ENCODE measurements around the gene SH3TC1.

The SH3TC1 gene

GRCh38 chr4:8200302-8200975, 1.3 kb downstream of the SH3TC1 start:
- no peak for DNase-seq (ENCODE audit: low spot score)

DNA sequence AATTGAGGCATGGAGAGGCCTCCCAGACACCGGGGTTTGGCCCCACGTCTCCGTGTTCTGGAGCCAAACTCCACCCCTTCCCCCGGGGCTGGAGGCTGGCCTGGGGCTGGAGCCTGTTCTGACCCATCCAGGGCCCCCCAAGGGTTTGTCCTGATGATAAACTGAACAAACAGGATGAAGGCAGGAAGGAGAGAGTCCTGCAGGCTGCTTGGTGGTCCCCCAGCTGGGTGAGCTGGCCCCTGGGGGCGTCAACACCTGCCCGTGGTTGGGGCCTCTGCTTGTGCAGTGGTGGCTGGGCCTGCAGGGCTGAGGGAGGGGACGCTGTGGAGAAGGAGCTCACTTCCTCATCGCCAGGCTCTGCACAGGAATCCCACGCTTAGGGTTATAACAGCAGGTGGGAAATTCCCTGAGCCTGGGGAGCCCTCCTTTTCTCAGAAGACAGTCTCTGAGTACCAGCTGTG, 2.3 kb downstream of the SH3TC1 start:
- no peak for DNase-seq (ENCODE audit: low spot score)

DNA sequence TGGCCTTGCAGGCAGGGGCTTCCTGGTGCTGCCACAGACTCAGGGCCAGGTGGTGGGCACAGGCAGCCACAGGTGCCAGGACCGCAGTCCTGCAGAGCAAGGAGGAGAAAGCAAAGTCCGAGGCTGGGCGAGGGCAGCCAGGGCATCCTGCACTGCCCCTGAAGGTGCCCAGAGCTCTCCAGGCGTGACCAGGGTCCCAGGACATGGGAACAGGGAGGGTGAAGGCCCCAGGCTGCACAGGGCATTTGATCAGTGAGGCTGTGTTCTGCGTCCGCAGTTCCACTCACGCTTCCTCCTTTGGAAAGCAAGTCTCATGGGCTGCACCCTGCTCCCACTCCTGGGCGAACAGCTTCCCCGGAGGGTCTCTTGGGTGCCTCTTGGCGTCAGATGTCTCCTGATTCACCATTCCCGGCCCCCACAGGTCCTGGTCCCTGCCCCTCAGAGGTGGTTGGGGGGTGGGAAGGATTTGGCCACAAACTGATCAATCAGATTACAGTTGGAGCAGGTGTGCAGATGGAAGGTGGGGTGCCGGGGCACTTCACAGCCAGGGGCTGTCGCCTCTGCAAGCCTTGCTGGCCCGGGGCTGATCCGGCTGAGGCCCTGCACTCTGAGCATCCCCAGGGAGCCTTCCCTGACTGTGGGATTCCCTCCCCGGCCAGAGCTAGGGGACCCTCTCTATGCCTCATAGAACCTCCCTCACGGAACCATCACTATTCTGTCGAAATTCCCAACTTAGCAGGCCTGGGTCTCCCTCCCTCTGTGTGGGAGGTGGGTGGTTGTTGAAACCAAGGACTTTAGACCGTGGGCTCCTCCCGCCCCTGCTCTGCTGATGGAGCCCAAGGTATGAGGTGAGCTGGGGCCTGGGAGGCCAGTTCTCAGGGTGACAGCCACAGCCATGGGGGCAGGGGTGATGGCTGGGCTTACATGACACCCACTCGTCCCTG, 3.3 kb downstream of the SH3TC1 start:
- DNase-seq (ENCODE audit: low spot score): no peak

- no peak for DNase-seq (ENCODE audit: low spot score)
Observed at GRCh38 chr4:8203052-8203401, 3.9 kb downstream of the SH3TC1 start.

DNA sequence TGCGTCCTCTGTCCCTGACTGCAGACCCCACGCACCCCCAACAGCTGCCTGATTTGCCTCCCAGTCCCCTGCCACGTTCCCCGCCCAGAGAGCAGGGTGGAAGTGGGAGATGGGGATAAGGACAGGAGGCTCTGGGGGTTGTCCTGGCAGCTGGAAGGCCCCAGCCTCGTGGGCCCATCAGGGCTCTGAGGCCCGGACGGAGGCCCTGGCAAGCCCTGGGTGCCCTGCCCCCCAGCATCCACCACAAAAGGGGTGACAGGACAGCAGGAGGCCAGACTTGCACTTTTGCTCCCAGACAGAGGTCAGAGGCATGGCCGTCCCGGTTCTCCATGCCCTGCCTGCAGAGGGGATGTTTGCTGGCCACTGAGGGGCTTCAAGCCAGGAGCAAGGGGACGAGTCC, 4.7 kb downstream of the SH3TC1 start:
- no peak for DNase-seq (ENCODE audit: low spot score)

GRCh38 chr4:8204576-8205227, 5.6 kb downstream of the SH3TC1 start:
- DNase-seq (ENCODE audit: low spot score): no peak

GRCh38 chr4:8205241-8205707, 6.2 kb downstream of the SH3TC1 start:
- DNase-seq (ENCODE audit: low spot score): no peak

GRCh38 chr4:8205749-8206611, 6.9 kb downstream of the SH3TC1 start:
- no peak for DNase-seq (ENCODE audit: low spot score)

GRCh38 chr4:8207314-8207713, 8.2 kb downstream of the SH3TC1 start:
- no peak for DNase-seq (ENCODE audit: low spot score)

DNA sequence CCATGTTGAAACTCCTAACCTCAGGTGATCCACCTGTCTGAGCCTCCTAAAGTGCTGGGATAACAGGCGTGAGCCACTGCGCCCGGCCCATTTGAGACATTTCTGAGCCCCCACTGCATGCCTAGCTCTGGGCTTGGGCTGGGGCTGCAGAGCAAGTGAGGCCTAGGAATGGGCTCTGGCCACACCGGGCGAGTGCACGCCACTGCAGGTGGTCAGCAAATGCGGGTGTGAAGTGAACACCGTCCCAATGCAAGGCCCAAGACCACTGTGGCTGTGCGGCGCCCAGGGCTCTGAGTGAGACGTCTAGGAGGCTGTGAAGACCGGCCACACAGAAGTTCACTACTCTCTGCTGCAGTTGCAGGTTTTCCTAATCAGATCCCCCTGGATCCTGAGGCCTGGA, 9.5 kb downstream of the SH3TC1 start:
- DNase-seq (ENCODE audit: low spot score): no peak

DNA sequence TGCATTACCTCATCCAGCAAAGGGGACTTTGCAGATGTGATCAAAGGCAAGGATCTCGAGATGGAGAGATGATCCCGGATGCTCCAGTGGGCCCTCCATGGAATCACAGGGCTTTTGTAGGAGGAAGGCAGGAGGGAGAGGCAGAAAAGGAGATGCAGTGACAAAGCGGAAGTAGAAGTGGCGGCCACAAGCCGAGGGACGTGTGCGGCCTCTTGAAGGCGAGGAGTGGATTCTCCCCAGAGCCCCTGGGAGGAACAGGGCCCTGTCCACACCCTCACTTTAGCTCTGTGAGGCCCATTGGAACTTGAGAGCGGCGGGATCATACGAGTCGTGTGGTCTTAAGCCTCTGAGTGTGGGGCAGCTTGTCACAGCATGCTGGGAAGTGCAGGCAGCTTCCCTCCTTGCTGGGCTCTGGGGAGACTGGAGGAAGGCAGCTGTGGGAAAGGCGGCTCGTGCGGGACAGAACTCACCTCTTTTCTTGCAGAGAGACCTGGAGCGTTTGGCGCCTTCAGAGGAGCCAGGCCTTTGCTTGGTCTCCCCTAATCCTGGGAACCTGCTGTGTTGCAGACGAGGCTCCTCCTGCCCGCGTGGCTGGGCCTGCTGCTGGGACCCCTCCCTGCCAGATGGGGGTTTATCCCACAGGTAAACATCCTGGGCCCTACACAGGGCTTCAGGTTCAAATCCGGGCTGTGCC, 10.2 kb downstream of the SH3TC1 start:
- no peak for DNase-seq (ENCODE audit: low spot score)

DNA sequence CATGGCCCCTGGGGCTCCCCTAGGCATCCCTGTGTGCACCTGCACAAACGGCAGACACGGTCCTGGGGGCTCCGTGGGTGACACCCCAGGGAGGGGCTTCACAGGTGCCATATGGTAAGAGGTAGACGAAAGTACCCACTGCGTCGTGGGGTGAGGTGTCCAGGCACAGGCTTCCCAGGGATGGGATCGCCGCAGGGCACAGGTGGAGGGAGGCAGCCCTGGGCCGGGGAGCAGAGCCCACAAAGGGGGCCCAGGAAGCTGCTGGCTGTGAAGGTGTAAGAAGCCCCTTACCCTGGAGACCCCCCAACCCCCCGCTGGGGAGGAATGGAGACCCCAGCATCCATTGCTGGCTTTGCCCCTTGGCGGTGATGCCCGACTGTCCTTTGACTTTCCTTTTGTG, 10.9 kb downstream of the SH3TC1 start:
- no peak for DNase-seq (ENCODE audit: low spot score)

DNA sequence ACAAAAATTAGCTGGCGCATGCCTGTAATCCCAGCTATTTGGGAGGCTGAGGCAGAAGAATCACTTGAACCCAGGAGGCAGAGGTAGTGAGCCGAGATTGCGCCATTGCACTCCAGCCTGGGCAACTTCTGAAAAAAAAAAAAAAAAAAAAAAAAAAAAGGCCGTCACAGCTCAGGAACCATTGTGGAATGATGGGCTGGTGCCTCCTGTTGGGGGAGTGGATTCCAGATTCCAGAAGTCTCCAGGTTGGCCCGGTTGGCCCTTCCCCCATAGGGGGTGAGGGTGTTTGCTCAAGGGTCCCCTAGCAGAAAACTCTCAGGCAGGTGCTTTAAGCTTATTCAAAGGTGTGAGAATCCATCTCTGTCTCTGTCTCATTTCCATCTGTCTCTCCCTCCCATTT, 11.5 kb downstream of the SH3TC1 start:
- no peak for DNase-seq (ENCODE audit: low spot score)

- DNase-seq (ENCODE audit: low spot score): no peak
Observed at GRCh38 chr4:8211251-8211650, 12.2 kb downstream of the SH3TC1 start.

DNA sequence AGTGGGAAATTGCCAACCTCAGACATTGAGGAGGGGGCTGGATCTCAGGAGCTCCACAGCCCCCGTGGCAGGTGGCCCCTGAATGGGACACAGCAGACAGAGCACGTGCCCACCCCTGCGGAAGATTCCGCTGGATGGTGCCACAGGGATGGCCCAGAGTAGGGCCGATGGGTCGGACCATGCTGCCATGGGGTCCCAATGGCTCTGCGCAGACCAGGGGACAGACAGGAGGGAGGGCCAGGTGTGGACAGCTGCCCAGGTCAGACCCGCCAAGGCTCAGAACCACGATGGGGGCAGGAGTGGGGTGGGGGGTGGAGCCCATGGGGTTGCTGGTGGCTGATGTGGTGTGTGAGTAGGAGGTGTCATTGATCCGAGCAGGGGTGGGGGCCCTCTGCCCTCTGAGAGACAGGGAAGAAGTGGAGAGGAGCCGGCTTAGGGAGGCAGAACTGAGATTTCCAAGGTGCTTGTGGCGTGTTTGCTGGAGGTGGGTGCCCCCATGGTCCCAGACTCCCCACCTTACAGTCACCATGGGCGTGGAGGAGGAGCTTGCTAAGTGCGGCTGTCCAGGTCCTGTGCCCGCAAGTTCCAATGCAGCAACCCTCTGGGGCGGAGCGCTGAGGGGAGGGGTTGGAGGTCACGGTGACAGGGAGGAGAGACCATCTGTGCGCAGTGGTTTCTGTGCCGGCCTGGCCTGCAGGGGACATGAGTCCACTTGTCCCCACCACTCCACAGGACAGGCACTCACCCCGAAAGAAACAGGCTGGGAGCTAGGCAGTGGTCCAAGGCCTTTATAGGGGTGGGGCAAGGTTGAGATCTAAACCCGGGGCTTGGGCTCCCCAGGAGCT, 12.9 kb downstream of the SH3TC1 start:
- no peak for DNase-seq (ENCODE audit: low spot score)

- DNase-seq (ENCODE audit: low spot score): no peak
Observed at GRCh38 chr4:8212622-8213021, 13.5 kb downstream of the SH3TC1 start.

DNA sequence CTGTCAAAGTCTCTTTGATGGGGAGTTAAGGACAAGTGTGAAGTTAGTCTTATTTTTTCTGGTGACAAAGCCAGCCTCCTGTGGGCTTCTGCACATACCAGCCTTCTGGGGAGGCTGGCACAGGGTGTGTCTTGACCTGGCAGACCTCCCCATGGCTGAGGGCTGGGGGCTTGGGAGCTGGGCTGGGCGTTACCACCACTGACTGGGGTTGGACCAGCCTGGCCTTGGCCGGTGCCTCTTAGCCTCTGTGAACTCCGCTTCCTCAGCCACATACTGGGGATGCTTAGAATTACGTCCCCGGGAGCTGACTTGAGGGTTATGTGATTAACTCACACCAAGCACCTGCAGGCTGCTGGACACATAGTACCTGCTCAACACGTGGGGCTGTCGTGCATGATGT, 14.0 kb downstream of the SH3TC1 start:
- DNase-seq (ENCODE audit: low spot score): no peak

- no peak for DNase-seq (ENCODE audit: low spot score)
Observed at GRCh38 chr4:8214136-8214535, 15.0 kb downstream of the SH3TC1 start.

DNA sequence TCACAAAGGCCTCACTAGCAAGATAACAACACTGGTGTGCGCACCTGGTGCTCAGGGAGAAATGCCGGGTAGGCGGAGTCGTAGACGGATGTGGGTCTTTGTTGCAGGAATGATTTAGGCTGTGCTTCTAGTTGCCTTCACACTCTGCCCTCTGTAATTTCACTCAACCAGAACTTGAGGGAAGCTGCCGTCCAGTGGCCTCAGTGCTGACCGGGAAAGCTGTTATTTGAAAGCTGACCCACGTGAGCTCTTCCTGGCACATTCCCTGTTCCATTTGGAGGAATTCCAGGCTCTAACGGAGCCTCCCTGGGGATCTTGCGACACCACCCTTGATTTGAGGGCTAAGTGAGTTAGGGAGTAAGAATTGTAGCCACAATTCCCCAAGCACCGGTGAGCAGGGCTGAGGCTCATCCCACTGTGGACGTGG, 15.9 kb downstream of the SH3TC1 start:
- DNase-seq (ENCODE audit: low spot score): no peak
